SK-N-SH (cell line): ENCODE measurements around the gene SIL1. TPM values are rescaled to one million over a fixed set of nuclear protein-coding genes. Genes with fewer than 3 reads are reported as not detected.

ENCODE experiments used
- CTCF ChIA-PET: fragments of 300-600, 350-600 bp; formaldehyde crosslinking; extraction: SDS; loops from one replicate; lab custom pipeline; 2021; lab: Yijun Ruan, JAX
- POLR2A ChIA-PET: fragments of 350-600 bp; sonication (Branson Sonifier 250); formaldehyde crosslinking; extraction: SDS; loops from one replicate; lab custom pipeline; 2020; ENCODE audit warnings: antibody characterized with exemption, inconsistent platforms; lab: Yijun Ruan, JAX
- DNase-seq: peaks from one replicate; pipeline ENCODE4 v3.0.0; 2012
- H2AFZ ChIP-seq: fragments of 200-600 bp; sonication (generic); 2 replicates; pipeline ENCODE4 v1.8.1; 2016; ENCODE audit warnings: antibody characterized with exemption, mild to moderate bottlenecking, low read depth
- H3F3A ChIP-seq: fragments of 200-600 bp; sonication (generic); replicated peaks from 2 replicates; pipeline ENCODE3; 2016; ENCODE audit warnings: antibody characterized with exemption, mild to moderate bottlenecking; ENCODE audit not compliant: insufficient read depth
- H3K27ac ChIP-seq, 2 experiments: fragments of 200-500 bp in 1 of 2; fragments of 200-600 bp in 1 of 2; sonication (Bioruptor generic) in 1 of 2; sonication (generic), shearing (Covaris generic) in 1 of 2; 2 replicates each; pipeline versions ENCODE4 v1.5.1 to v1.6.1; 2014 to 2016; ENCODE audit warnings: low read depth in 2 of 2, inconsistent platforms in 1 of 2, low read length in 1 of 2, mild to moderate bottlenecking in 1 of 2, mixed read lengths in 1 of 2
- H3K27me3 ChIP-seq: fragments of 200-600 bp; sonication (generic), shearing (Covaris generic); 2 replicates; pipeline ENCODE4 v1.6.1; 2016; ENCODE audit warnings: mixed run types; ENCODE audit not compliant: insufficient read depth
- H3K36me3 ChIP-seq, 2 experiments: fragments of 200-500 bp in 1 of 2; fragments of 200-600 bp in 1 of 2; sonication (Bioruptor generic) in 1 of 2; sonication (generic) in 1 of 2; replicated peaks in 1 of 2; 2 replicates each; pipeline versions ENCODE3 to v1.5.1; 2014 to 2016; ENCODE audit warnings: low read length in 1 of 2, mild to moderate bottlenecking in 1 of 2; ENCODE audit not compliant: insufficient read depth in 2 of 2, control insufficient read depth in 1 of 2
- H3K4me1 ChIP-seq, 2 experiments: fragments of 200-500 bp in 1 of 2; fragments of 200-600 bp in 1 of 2; sonication (Bioruptor generic) in 1 of 2; sonication (generic), shearing (Covaris generic) in 1 of 2; 2 replicates each; pipeline versions ENCODE4 v1.5.1 to v1.6.1; 2014 to 2016; ENCODE audit warnings: low read depth in 1 of 2, low read length in 1 of 2, mixed run types in 1 of 2; ENCODE audit not compliant: insufficient read depth in 2 of 2, control insufficient read depth in 1 of 2
- H3K4me2 ChIP-seq: fragments of 200-600 bp; sonication (generic), shearing (Covaris generic); 2 replicates; pipeline ENCODE4 v1.6.1; 2017; ENCODE audit warnings: mixed run types
- H3K4me3 ChIP-seq, 2 experiments: fragments of 200-500 bp in 1 of 2; fragments of 200-600 bp in 1 of 2; sonication (Bioruptor generic) in 1 of 2; sonication (generic), shearing (Covaris generic) in 1 of 2; 2 replicates each; pipeline versions ENCODE4 v1.5.1 to v1.8.1; 2014 to 2016; ENCODE audit warnings: low read depth in 2 of 2, inconsistent platforms in 1 of 2, low read length in 1 of 2, mild to moderate bottlenecking in 1 of 2, mixed read lengths in 1 of 2, moderate library complexity in 1 of 2
- H3K79me2 ChIP-seq: fragments of 200-600 bp; sonication (generic); 2 replicates; pipeline ENCODE4 v1.8.1; 2017; ENCODE audit warnings: mild to moderate bottlenecking; ENCODE audit not compliant: insufficient read depth
- H3K9ac ChIP-seq: fragments of 200-600 bp; sonication (generic); 2 replicates; pipeline ENCODE4 v1.6.1; 2017; ENCODE audit warnings: mixed run types
- H3K9me2 ChIP-seq: fragments of 200-600 bp; sonication (generic); 2 replicates; pipeline ENCODE4 v1.6.1; 2017; ENCODE audit warnings: mixed run types
- H3K9me3 ChIP-seq: fragments of 200-600 bp; sonication (generic); 2 replicates; pipeline ENCODE4 v1.6.1; 2017; ENCODE audit warnings: mixed run types, mild to moderate bottlenecking, moderate library complexity
- H4K20me1 ChIP-seq: fragments of 200-600 bp; sonication (generic); 2 replicates; pipeline ENCODE4 v1.6.1; 2017; ENCODE audit warnings: mild to moderate bottlenecking, mixed run types; ENCODE audit not compliant: insufficient read depth
- CHD2 ChIP-seq: fragments of 150-350 bp; IDR thresholded peaks from 2 replicates; pipeline ENCODE4 v1.6.1; 2018; ENCODE audit warnings: low read length; ENCODE audit not compliant: partially characterized antibody
- ELF1 ChIP-seq: IDR thresholded peaks from 2 replicates; pipeline ENCODE4 v1.4.0; 2012
- FOXM1 ChIP-seq: IDR thresholded peaks from 2 replicates; pipeline ENCODE4 v1.4.0; 2012; ENCODE audit warnings: low read depth, mild to moderate bottlenecking
- GABPA ChIP-seq: IDR thresholded peaks from 2 replicates; pipeline ENCODE4 v1.4.0; 2012; ENCODE audit warnings: low read depth, mild to moderate bottlenecking
- GATA2 ChIP-seq: sonication (generic); formaldehyde crosslinking; IDR thresholded peaks from 2 replicates; pipeline ENCODE4 v1.5.0; 2020; ENCODE audit warnings: mild to moderate bottlenecking, missing genetic modification reagents
- IRF3 ChIP-seq: fragments of 150-350 bp; IDR thresholded peaks from 2 replicates; pipeline ENCODE4 v1.6.1; 2016; ENCODE audit warnings: mild to moderate bottlenecking, low read depth, low read length
- MEF2A ChIP-seq: IDR thresholded peaks from 2 replicates; pipeline ENCODE4 v1.4.0; 2012; ENCODE audit warnings: low read depth, borderline replicate concordance
- NRF1 ChIP-seq: IDR thresholded peaks from 2 replicates; pipeline ENCODE4 v1.6.1; 2012; ENCODE audit warnings: low read depth, mild to moderate bottlenecking, low read length
- POLR2AphosphoS5 ChIP-seq: IDR thresholded peaks from 2 replicates; pipeline ENCODE4 v1.6.1; 2012; ENCODE audit warnings: low read depth, low read length
- RXRA ChIP-seq: IDR thresholded peaks from 2 replicates; pipeline ENCODE4 v1.4.0; 2012; ENCODE audit warnings: low read depth, mild to moderate bottlenecking, borderline replicate concordance
- SMC3 ChIP-seq: IDR thresholded peaks from 2 replicates; pipeline ENCODE4 v1.6.1; 2012; ENCODE audit warnings: low read depth, low read length, improper control_type of control experiment
- TAF1 ChIP-seq: IDR thresholded peaks from 2 replicates; pipeline ENCODE4 v1.6.1; 2012; ENCODE audit warnings: low read depth, mild to moderate bottlenecking, low read length, moderate library complexity, borderline replicate concordance
- YY1 ChIP-seq: IDR thresholded peaks from 2 replicates; pipeline ENCODE4 v1.4.0; 2012; ENCODE audit warnings: low read depth, mild to moderate bottlenecking
- WGBS: methylation state at CpG from one replicate; pipeline ENCODE4 v1.1.6; 2017; ENCODE audit warnings: low lambda C conversion rate; 5-methylcytosine and 5-hydroxymethylcytosine counted together
- polyA plus RNA-seq, 3 experiments: library from polyadenylated mRNA; depleted of rRNA; stranded (reverse); fragments of >200 nt; gene quantifications; 2 replicates each; pipeline ENCODE4 v1.2.3, GENCODE V29; 2012
- TF ChIP-seq, protein P1 (sequence below): IDR thresholded peaks from 2 replicates; pipeline ENCODE4 v1.6.1; 2012; ENCODE audit warnings: mild to moderate bottlenecking, low read depth, low read length, moderate library complexity
- TF ChIP-seq, protein P2 (sequence below): IDR thresholded peaks from 2 replicates; pipeline ENCODE4 v1.4.0; 2012; ENCODE audit warnings: low read depth, borderline replicate concordance

Gene SIL1
- polyA plus RNA-seq, 1 of the 3 experiments (the other 2 are of a cell fraction): 25.9 TPM

DNA sequence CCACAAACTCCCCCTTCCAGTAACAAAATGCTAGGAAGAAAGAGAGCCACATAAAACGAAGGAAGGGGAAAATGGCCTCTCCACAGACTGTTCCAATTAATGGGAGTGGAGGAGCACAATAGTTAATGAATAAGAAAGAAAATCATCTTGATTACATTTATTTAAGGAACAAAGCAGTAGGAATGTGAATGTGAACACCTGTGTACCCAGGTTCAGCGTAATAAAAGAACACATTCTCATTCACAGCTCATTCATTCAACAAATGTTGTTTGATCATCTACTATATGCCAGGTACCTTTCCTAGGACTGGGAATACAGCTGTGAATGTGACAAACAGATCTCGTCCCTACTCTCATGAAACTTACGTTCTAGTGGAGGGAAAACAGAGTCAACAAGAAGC, 35.7 kb downstream of the SIL1 start:
- no peak for TF ChIP-seq FOXM1
- no peak for TF ChIP-seq GATA2 (CRISPR knock-in tag)
- TF ChIP-seq, protein P1, sequence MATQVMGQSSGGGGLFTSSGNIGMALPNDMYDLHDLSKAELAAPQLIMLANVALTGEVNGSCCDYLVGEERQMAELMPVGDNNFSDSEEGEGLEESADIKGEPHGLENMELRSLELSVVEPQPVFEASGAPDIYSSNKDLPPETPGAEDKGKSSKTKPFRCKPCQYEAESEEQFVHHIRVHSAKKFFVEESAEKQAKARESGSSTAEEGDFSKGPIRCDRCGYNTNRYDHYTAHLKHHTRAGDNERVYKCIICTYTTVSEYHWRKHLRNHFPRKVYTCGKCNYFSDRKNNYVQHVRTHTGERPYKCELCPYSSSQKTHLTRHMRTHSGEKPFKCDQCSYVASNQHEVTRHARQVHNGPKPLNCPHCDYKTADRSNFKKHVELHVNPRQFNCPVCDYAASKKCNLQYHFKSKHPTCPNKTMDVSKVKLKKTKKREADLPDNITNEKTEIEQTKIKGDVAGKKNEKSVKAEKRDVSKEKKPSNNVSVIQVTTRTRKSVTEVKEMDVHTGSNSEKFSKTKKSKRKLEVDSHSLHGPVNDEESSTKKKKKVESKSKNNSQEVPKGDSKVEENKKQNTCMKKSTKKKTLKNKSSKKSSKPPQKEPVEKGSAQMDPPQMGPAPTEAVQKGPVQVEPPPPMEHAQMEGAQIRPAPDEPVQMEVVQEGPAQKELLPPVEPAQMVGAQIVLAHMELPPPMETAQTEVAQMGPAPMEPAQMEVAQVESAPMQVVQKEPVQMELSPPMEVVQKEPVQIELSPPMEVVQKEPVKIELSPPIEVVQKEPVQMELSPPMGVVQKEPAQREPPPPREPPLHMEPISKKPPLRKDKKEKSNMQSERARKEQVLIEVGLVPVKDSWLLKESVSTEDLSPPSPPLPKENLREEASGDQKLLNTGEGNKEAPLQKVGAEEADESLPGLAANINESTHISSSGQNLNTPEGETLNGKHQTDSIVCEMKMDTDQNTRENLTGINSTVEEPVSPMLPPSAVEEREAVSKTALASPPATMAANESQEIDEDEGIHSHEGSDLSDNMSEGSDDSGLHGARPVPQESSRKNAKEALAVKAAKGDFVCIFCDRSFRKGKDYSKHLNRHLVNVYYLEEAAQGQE: no peak
- no peak for TF ChIP-seq GABPA
- TF ChIP-seq CHD2: no peak
- TF ChIP-seq RXRA: no peak
- no peak for TF ChIP-seq ELF1
- TF ChIP-seq NRF1: no peak
- TF ChIP-seq POLR2AphosphoS5: no peak
- no peak for TF ChIP-seq TAF1
- TF ChIP-seq, protein P2, sequence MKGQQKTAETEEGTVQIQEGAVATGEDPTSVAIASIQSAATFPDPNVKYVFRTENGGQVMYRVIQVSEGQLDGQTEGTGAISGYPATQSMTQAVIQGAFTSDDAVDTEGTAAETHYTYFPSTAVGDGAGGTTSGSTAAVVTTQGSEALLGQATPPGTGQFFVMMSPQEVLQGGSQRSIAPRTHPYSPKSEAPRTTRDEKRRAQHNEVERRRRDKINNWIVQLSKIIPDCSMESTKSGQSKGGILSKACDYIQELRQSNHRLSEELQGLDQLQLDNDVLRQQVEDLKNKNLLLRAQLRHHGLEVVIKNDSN: no peak
- no peak for TF ChIP-seq YY1
- no peak for TF ChIP-seq MEF2A
- TF ChIP-seq IRF3: no peak
- no peak for TF ChIP-seq SMC3
- TF ChIP-seq, all 33 proteins: peak for 0
- Histone ChIP-seq H3K27me3 (no peaks in the 10 kb centered on the region), H3K27ac (peak overlapping the region in 1 of 2 experiments; percentile 24; a peak in 1 of 4 replicates), H3K4me3 (no peak overlapping the region), H3K9me2 (no peaks in the 10 kb centered on the region), H3K4me2 (no peak overlapping the region), H3F3A (no peaks in the 10 kb centered on the region), H3K79me2 (no peaks in the 10 kb centered on the region), H3K9ac (no peak overlapping the region), H2AFZ (no peak overlapping the region), H3K36me3 (no peaks in the 10 kb centered on the region), H3K4me1 (peaks cover 0 to 5% of the 10 kb centered on the region in 2 experiments; a peak in 1 of 4 replicates), H3K9me3 (no peaks in the 10 kb centered on the region), H4K20me1 (no peaks in the 10 kb centered on the region)
- DNase-seq: no peak
- ChIA-PET CTCF (interaction anchor here (1.2 to 1.5 kb wide), 2 partner anchors 17 to 291 kb away, joined by 3 read pairs; no protein-coding TSS in a partner anchor), POLR2A (no interaction called here)
- WGBS: 93% methylated on average over 4 of the region's 4 CpGs
